GM18909 (cell line): ENCODE measurements around the gene GPAM.
"Not testable (repeated sequence)": the region's sequence is repeated elsewhere in the genome, so short reads cannot be mapped to it uniquely, and the experiment has no call there.

Experiments used
- ATAC-seq: cut with Tn5 transposase; IDR thresholded peaks from one replicate; pipeline ENCODE4 v1.9.1; 2021; ENCODE audit warnings: mild to moderate bottlenecking; ENCODE audit not compliant: unreplicated experiment, poor library complexity

The GPAM gene, protein sequence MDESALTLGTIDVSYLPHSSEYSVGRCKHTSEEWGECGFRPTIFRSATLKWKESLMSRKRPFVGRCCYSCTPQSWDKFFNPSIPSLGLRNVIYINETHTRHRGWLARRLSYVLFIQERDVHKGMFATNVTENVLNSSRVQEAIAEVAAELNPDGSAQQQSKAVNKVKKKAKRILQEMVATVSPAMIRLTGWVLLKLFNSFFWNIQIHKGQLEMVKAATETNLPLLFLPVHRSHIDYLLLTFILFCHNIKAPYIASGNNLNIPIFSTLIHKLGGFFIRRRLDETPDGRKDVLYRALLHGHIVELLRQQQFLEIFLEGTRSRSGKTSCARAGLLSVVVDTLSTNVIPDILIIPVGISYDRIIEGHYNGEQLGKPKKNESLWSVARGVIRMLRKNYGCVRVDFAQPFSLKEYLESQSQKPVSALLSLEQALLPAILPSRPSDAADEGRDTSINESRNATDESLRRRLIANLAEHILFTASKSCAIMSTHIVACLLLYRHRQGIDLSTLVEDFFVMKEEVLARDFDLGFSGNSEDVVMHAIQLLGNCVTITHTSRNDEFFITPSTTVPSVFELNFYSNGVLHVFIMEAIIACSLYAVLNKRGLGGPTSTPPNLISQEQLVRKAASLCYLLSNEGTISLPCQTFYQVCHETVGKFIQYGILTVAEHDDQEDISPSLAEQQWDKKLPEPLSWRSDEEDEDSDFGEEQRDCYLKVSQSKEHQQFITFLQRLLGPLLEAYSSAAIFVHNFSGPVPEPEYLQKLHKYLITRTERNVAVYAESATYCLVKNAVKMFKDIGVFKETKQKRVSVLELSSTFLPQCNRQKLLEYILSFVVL

DNA sequence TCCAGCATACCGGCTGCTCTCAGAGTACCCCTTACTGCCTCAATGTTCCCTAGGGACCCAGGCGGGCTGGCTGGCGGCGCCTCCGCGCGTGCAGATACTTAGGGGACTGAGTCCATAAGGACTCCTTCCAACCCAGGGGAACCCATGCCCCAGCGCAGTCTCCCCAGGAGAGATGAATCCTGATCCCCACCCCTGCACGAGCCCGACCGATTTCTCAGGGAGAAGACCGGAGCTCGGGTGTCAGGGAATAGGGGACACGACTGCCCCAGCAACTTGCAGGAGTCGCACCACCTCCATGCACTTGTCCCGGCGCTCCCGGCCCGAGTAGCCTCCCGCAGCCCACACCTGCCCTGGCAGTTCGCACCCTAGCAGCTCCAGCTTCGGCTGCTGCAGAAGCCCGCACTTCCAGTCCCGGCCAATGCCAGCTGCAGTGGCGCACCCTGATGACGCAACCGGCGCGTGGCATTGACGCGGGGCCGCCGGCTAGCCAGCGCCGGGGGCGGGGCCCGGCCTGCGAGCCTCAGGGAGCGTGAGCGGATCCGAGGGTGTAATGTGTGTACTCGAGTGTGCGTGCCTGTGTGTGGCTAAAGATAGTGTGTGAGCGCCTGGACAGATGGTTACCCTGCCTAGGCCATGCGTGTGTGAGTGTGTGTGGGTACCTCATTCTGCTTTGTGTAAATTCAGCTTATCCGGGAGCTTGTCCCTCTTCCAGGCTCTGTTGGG lies at the start of gene GPAM:
Gene GPAM (minus strand): TSS at position 437 of the 723 bp plus-strand sequence. CDS start 1,981 bp downstream, outside the sequence.
- peak; percentile 96 for ATAC-seq

DNA sequence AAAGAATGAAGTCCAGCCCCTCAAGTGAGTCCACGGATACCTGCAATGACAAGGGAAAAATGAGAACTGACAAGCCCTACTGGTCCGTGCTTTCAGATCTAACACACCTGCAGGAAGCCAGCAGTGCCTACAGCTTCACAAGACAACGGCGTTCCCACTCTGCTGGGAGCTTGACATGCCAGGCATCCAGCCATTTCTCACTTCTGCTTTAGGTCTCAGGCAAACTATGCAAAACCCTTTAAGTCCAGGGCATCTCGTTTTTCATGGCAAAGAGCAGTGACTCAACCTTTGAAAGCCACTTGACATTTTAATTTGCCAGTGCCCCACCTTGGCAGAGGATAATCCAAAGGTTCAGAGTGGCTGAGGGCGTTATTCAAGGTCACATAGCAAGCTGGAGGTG lies 49.1 kb upstream of the GPAM start:
- ATAC-seq = no peak

DNA sequence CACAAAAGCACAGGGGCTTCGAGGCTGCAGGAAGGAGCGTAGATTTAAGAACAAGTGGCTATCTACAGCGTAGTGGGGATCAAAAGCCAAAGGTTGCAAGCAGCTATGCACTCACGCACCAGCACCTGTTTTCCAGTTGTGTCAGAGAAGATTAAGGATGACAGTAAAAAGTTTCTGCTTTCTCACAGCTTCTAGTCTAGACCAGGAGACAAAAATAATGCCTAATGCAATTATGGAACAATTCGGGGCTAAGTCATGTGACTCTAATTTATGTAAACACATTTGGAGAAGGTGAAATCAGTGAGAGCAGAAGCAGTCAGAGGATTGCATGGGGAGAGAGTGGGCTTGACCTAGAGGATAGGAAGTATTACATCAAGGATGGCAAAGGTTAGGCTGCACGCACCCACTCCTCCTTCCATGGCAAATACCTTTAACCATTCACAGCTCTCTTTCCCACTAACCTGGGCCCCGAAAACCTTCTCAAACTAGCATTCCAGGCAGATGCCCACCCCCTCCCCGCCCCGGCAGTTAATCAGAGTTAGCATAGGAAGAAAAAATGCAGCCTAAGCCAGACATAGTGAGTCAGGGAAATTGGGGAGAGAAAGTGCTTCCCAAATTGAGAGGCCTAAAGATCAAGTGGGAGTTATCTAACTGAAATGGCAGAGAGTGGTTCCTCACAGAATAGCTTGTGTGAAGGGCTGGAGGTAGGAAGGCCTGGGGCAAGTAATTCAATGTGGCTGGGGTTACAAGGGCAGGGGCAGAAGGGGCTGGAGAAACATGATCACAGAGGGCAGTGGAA lies 48.2 kb upstream of the GPAM start:
- ATAC-seq = no peak

DNA sequence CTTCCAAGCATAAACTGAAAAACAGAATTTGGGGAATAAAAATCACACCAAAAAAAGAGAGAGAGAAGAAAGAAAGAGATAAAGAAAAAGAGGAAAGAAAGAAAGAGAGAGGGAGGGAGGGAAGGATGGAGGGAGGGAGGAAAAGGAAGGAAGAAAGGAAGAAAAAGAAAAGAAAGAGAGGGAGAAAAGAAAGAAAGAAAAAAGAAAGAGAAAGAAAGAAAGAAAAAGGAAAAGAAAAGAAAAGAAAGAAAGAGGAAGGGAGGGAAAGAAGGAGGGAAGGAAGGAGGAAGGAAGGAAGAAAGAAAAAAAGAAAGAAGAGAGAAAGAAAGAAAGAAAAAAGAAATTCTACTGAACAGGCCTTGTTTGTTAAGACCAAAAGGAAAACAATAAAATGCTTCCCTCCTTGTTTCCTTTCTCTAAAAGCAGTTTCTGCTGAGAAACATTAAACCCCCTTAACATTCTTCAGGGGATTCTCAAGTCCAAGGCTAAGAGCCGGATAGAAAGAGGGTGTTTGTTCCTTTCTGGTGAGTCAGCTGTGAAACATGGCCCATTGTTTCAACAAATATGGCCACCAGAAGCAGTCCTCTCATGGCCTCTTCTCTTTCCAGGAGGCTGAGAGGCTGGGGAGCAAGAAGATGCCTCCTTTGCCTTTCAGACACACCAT lies 46.9 kb upstream of the GPAM start:
- ATAC-seq = no peak

DNA sequence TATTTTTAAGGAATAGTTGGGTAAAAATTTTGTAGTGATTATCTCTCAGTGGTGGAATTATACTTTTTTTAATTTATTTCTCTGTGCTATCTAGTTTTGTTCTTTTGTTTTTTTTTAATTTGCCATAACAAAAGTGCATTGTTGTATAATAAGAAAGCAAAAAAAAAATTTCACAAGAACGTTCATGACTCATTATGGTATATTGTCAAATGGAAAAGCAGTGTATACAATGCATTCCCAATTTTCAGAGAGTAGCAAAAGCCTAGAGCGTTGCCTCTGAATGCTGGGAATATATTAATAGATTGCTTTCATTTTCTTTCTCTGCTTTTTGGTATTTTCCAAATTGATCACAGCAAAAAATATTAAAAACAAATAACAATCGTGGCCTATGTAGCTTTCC lies 46.3 kb upstream of the GPAM start:
- ATAC-seq = no peak

DNA sequence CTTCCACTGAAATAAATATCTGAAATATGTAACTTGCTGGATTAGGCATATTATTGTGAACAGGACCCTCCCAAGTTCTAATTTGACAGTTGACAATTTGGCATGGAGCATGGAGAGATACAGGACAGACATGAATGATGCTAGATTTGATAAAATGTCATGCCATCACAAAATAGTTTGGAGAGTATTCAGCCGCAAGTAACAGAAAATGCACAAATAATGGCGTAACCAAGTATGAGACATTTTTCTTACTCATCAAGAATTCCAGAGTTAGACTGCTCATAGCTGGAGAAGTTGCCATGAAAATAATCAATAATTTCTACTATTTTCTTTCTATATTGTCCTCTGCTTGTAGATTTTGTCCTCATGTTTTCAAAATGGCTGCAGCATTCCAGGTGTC lies 45.5 kb upstream of the GPAM start:
- no peak for ATAC-seq

DNA sequence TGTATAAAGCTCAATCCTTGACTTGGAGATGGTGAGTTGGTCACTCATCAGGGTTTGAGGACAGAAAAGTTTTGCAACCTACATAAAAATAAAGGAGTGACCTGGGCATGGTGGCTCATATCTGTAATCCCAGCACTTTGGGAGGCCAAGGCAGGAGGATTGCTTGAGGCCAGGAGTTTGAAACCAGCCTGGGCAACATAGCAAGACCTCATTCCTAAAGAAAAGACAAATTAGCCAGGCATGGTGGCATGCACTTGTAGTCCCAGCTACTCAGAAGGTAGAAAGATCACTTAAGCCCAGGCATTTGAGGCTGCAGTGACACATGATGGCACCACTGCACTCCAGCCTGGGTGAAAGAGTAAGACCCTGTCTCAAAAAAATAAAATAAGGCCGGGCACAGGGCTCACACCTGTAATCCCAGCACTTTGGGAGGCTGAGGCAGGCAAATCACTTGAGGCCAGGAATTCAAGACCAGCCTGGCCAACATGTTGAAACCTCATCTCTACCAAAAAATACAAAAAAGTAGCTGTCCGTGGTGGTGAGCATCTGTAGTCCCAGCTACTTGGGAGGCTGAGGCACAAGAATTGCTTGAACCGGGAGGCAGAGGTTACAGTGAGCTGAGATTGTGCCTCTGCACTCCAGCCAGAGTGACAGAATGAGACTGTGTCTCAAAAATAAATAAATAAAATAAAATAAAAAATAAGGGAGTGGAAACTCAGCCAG lies 45.0 kb upstream of the GPAM start:
- ATAC-seq = not testable (repeated sequence)

DNA sequence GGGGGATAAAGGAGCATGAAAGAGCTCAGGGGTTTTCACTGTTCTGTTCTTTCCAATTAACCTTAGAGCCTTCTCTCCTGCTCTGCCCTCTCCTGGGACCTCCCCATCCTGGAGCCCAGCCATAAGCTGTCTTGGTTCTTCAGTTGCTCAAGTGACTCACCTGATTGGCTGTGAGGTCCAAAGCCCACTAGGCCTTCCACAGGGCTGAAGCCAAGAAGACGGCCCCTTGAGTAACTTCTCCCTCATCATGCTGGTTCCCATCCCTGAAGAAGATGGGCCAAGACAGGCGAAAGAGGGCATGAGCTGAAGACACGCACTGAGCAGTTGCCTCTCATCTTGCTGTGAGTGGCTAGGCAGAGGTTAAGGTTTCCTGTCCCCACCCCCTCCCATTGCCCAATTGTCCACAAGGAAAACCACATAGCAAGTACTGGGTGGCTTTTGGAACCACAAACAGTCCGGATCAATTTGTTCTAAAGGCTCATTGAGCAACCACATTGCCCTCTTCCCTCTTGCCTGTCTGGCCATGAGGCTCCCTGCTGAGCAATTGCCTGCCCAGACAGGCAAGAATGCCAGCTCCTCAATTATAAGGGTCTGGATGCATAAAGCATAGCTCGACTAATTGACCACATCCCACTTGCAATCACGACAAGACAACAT lies 43.9 kb upstream of the GPAM start:
- no peak for ATAC-seq

DNA sequence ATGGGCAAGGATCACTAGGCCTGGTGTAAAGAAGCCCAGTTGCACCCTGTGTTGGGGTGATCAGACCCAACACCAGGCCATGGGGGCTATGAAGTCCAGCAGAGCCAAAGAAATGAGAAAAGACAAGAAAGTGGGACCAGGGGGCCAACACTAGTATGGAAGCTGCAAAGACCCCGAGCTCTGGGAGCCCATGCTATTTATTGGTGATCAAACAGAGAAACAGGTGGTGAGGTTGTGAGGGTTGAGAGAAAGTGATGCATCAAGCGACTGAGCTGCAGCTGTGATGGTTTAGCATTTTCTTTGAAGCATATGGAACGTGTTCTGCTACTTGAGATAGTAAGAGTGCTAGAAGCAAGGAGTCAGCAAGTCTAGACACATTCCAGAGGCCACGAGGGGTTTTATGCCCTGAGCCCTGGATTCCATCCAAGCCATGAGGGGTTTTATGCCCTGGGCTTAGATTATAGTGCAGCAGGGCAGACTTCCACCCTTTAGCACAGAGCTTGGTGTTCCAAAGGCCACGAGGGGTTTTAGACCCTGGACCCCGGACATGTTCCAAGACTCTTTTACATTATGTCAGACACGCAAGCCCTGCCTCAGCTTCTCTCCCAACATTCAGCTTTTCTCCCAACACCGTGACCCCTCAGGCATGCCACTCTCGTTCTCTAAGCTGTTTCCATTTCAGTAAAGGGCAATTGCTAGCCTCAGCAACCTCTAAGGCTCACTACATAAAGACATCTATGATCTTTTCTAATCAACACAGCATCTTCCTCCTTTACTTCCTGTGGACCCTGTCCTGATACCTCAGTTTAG lies 43.1 kb upstream of the GPAM start:
- no peak for ATAC-seq

DNA sequence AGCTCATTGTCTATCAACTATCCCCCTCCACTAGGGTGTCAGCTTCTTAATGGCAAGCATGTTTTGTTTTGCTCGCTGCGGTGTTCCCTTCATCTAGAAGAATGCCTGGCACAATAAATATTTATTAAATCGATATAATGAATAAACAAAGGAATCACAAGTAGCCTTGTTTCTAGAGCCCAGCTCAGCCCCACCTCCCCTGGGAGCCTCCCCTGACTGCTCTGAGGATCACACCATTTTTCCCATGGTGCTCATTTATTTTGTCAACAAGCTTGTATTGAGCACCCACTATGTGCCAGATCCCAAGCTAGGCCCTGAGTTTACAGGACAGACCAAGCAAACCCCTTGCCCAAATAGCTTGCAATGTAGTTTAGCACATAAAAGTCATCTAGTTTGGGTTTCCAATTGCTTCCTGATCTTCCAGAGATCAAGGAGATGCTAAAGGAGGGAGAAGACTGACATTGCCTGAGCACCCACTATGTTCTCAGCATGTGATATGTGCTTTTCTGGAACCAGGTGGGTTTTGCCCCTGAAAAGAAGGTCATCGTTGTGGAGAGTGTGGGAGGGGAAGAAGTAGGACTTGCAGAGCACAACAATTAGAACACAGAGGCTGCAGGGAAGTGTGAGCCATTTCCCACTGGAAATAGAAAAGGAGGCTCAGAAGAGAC lies 42.3 kb upstream of the GPAM start:
- no peak for ATAC-seq

DNA sequence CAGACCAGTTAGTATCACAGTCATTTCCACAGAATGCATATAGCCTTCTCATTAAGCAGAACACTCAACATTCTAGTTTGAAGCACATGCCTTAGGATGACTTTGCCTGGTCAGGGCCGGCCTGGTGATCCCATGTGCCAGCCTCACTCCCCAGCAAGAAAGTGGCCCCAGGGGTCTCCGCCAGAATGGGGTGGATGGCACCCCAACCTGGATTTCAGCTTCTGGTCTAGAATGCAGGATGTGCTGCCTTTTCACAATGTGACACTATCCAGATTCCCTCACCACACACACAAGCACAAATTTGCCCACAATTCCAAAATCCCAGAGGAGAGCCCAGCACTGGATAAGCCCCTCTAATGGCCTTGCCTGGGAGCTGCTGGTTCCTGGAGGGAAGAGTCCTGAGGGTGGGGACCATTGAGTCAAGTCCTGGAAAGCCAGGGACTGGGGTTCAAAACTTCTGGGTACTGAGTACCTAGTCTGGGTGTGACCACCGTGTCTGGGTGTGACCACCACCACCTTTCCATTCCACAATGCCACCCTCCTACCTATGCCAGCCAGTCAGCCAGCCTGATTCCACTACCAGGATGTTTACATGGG lies 41.5 kb upstream of the GPAM start:
- no peak for ATAC-seq

DNA sequence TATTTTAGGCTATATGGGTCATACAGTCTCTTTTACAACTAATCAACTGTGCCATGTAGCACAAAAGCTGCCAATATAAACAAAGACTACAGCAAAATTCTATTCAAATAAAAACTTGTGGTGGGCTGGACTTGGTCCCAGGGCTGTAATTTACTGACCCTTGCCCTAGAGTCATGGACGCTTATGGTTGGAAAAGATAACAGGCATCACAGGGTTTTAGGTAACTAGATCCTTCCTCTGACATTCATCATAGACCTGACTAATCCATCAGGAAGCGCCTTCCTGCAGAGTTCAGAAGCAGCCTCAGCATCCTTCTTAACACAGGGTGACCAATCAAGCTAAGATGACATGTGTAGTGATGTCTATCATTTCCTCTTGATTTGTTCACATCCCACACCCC lies 40.2 kb upstream of the GPAM start:
- ATAC-seq = no peak

DNA sequence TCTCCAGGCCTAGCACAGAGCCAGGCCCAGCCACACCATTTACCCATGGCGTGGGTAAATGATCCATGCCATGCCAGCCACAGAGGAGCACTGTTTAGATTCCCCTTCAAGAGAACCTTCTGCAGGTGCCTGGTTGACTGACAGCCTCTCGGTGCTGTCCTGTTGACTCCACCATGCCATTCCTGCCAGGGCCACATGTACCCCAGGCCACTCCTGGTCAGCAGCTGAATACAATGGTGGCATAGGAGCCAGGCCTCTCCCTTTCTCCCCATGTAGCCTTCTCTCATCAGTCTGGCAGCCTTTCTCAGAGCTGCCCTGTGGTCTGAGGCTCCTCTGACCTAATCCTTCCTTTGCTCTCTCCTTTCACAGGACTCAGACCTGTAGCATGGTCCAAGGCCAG lies 39.2 kb upstream of the GPAM start:
- ATAC-seq = no peak

DNA sequence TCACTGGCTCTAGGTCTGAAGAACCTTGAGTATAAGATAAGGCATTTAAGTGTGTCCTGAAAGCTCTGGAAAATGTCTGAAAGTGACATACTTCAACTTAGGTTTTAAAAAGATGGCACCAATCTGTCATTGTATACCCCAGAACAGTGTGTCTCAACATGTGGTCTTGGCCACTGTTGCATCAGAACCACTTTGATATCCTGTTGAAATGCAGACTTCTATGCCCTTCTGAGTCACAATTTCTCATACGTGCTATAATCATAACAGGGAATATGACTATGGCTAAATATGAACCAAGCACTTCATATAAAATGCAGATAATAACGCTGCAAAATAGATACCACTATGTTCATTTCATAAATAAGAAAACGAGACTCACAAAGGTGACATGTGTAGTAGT lies 38.0 kb upstream of the GPAM start:
- no peak for ATAC-seq

DNA sequence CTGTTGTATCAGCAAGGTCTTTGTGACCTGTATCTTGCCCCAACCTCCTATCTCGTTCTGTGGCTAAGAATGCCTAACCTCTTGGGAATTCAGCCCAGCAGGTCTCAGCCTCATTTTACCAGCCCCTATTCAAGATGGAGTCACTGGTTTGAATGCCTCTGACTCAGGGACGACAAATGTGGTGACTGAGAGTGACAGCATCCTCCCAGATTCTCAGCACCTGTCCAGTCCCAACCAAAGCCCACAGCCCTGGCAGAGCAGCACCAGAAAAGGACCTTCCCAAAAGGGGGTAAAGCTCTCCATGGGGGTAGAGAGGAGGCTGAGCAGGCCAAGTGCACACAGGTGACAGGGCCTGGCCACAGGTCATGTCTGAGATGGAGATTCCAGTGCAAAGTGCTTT lies 35.4 kb upstream of the GPAM start:
- ATAC-seq = no peak

DNA sequence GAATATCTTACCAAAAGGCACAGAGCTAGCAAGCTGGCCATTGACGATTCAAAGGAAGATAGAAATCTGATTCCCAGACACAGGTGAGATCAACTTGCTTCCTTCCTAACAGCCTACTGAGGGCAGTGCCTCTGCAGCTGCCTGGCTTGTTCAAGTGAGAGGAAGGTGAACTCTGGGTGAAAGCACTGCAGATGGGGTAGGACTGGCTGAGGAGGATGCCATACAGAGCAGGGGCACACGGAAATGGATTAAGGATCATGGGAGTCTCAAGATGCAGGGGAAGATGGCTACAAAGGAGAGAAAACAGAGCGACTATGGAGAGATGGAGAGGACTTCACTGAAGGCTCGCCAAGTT lies 34.4 kb upstream of the GPAM start:
- no peak for ATAC-seq
